Upper lobe of left lung (tissue), 6 donors: Measurements from ENCODE around the gene COL15A1. TPM values are rescaled to one million over a fixed set of nuclear protein-coding genes. Genes with fewer than 3 reads are reported as not detected.

Experiments used
- ATAC-seq, 2 donors: fragments of 200-7000 bp; cut with Tn5 transposase; one replicate each; pipeline ENCODE4 v1.9.1; 2022; ENCODE audit warnings: mild to moderate bottlenecking in 2 of 2, moderate library complexity in 2 of 2; ENCODE audit not compliant: low FRiP score in 2 of 2
- DNase-seq, 2 donors: peaks; one replicate each; pipeline ENCODE4 v3.0.0-alpha.2; 2019 to 2020
- H3K27ac ChIP-seq, 4 donors: fragments of 200-600 bp; sonication (generic); one replicate each; pipeline ENCODE4 v1.5.1; 2016 to 2019
- H3K27me3 ChIP-seq, 4 donors: fragments of 200-600 bp; sonication (generic); one replicate each; pipeline ENCODE4 v1.5.1; 2017 to 2019
- H3K36me3 ChIP-seq, 4 donors: fragments of 200-600 bp; sonication (generic); one replicate each; pipeline ENCODE4 v1.5.1; 2016 to 2019
- H3K4me1 ChIP-seq, 4 donors: fragments of 200-600 bp; sonication (generic); one replicate each; pipeline ENCODE4 v1.5.1; 2018 to 2019
- H3K4me3 ChIP-seq, 4 donors: fragments of 200-600 bp; sonication (generic); one replicate each; pipeline ENCODE4 v1.5.1; 2017 to 2019; ENCODE audit warnings: mild to moderate bottlenecking in 2 of 4, moderate library complexity in 1 of 4
- H3K9me3 ChIP-seq, 4 donors: fragments of 200-600 bp; sonication (generic); one replicate each; pipeline ENCODE4 v1.5.1; 2018 to 2019
- CTCF ChIP-seq, 6 experiments: fragments of 450-650 bp in 4 of 6; fragments of 200-600 bp in 2 of 6; sonication (generic) in 2 of 6; IDR thresholded peaks; one replicate each; pipeline ENCODE4 v1.5.1; 2016 to 2019; ENCODE audit warnings: antibody characterized with exemption in 6 of 6
- EP300 ChIP-seq, 4 donors: sonication (generic); formaldehyde crosslinking; IDR thresholded peaks; one replicate each; pipeline ENCODE4 v1.5.1; 2017; ENCODE audit warnings: antibody characterized with exemption in 4 of 4, control low read depth in 2 of 4
- POLR2A ChIP-seq, 4 donors: fragments of 450-650 bp; IDR thresholded peaks; one replicate each; pipeline ENCODE4 v1.5.1; 2016 to 2017; ENCODE audit warnings: antibody characterized with exemption in 4 of 4, mild to moderate bottlenecking in 2 of 4
- POLR2AphosphoS5 ChIP-seq, 2 donors: sonication (generic); formaldehyde crosslinking; IDR thresholded peaks; one replicate each; pipeline ENCODE4 v1.5.1; 2017; ENCODE audit warnings: antibody characterized with exemption in 2 of 2
- WGBS, 2 donors: methylation state at CpG; one replicate each; pipeline ENCODE4 v1.1.5; 2017 to 2018; 5-methylcytosine and 5-hydroxymethylcytosine counted together
- total RNA-seq, 6 donors: library from RNA; depleted of rRNA in 4 of 6; stranded (reverse); fragments of >200 nt in 4 of 6; gene quantifications; one replicate each; pipeline versions ENCODE4 v1.1.0 to v1.2.1, GENCODE V29; 2016 to 2021
- donor health status: DM: no; HTN: no; CAD: no; lungs with moderate emphysema.
- donor health status: DM: no; HTN: yes; CAD: no; lungs with severe emphysema.

Gene COL15A1
- total RNA-seq, 6 donors from 2014 or later = 1.0 to 17.9 (median 2.7) TPM

GRCh38 chr9:99049641-99050040, 105.9 kb downstream of the COL15A1 start:
- Histone ChIP-seq H3K27ac (no peak overlapping the region), H3K36me3 (no peaks in the 10 kb centered on the region), H3K4me1 (peaks cover 0 to 4% (median 0%) of the 10 kb centered on the region in 4 donors), H3K9me3 (no peaks in the 10 kb centered on the region), H3K4me3 (no peak overlapping the region), H3K27me3 (no peaks in the 10 kb centered on the region)
- ATAC-seq (no peak), DNase-seq (no peak)
- 75 to 89% methylated on average over 4 of the region's 4 CpGs for WGBS, 2 donors
- TF ChIP-seq POLR2A (IDR thresholded peaks at IDR 0.05) (no peak), CTCF (IDR thresholded peaks at IDR 0.05) (no peak), EP300 (IDR thresholded peaks at IDR 0.05) (no peak), POLR2AphosphoS5 (IDR thresholded peaks at IDR 0.05) (no peak)

- peaks cover 0 to 4% (median 0%) of the 10 kb centered on the region in 4 donors for H3K4me1 ChIP-seq
- no peak overlapping the region for H3K4me3 ChIP-seq
- no peak for TF ChIP-seq CTCF (IDR thresholded peaks at IDR 0.05)
- no peak for TF ChIP-seq POLR2A (IDR thresholded peaks at IDR 0.05)
- no peak for TF ChIP-seq POLR2AphosphoS5 (IDR thresholded peaks at IDR 0.05)
- TF ChIP-seq EP300 (IDR thresholded peaks at IDR 0.05) = no peak
- 71 to 75% methylated on average over 4 to 10 of the region's 10 CpGs for WGBS, 2 donors
- no peak for DNase-seq
- ATAC-seq = peak in 1 of 2 donors; percentile 42
- H3K36me3 ChIP-seq = no peaks in the 10 kb centered on the region
- H3K9me3 ChIP-seq = no peaks in the 10 kb centered on the region
- no peaks in the 10 kb centered on the region for H3K27me3 ChIP-seq
- H3K27ac ChIP-seq = no peak overlapping the region
Measured at GRCh38 chr9:99050292-99050911, 106.7 kb downstream of the COL15A1 start.

- ATAC-seq = peak in 1 of 2 donors; percentile 18
- no peaks in the 10 kb centered on the region for H3K36me3 ChIP-seq
Measured at GRCh38 chr9:99050924-99051323, 107.2 kb downstream of the COL15A1 start.

GRCh38 chr9:99051406-99051805, 107.7 kb downstream of the COL15A1 start:
- H3K27ac ChIP-seq = no peak overlapping the region
- no peaks in the 10 kb centered on the region for H3K36me3 ChIP-seq

More at GRCh38 chr9:99050924-99051323, 107.2 kb downstream of the COL15A1 start:
- 75 to 80% methylated on average over 3 to 4 of the region's 4 CpGs for WGBS, 2 donors
- TF ChIP-seq POLR2AphosphoS5 (IDR thresholded peaks at IDR 0.05) (no peak), EP300 (IDR thresholded peaks at IDR 0.05) (no peak)
- Histone ChIP-seq H3K27ac (no peak overlapping the region), H3K4me3 (no peak overlapping the region), H3K4me1 (peaks cover 0 to 4% (median 0%) of the 10 kb centered on the region in 4 donors), H3K9me3 (no peaks in the 10 kb centered on the region), H3K27me3 (no peaks in the 10 kb centered on the region)
- DNase-seq = no peak

GRCh38 chr9:99051851-99052250, 108.1 kb downstream of the COL15A1 start:
- Histone ChIP-seq H3K9me3 (no peaks in the 10 kb centered on the region), H3K27ac (no peak overlapping the region), H3K4me1 (peaks cover 0 to 4% (median 0%) of the 10 kb centered on the region in 4 donors), H3K27me3 (no peaks in the 10 kb centered on the region), H3K4me3 (no peak overlapping the region), H3K36me3 (no peaks in the 10 kb centered on the region)
- WGBS, 2 donors = 71 to 94% methylated on average over 4 of the region's 4 CpGs
- TF ChIP-seq CTCF (IDR thresholded peaks at IDR 0.05) (no peak), EP300 (IDR thresholded peaks at IDR 0.05) (no peak), POLR2AphosphoS5 (IDR thresholded peaks at IDR 0.05) (no peak), POLR2A (IDR thresholded peaks at IDR 0.05) (no peak)
- DNase-seq = no peak
- no peak for ATAC-seq

More at GRCh38 chr9:99051406-99051805, 107.7 kb downstream of the COL15A1 start:
- H3K4me1 ChIP-seq = peaks cover 0 to 4% (median 0%) of the 10 kb centered on the region in 4 donors
- no peak overlapping the region for H3K4me3 ChIP-seq
- no peaks in the 10 kb centered on the region for H3K9me3 ChIP-seq
- WGBS, 2 donors = 61 to 74% methylated on average over 3 of the region's 3 CpGs
- no peaks in the 10 kb centered on the region for H3K27me3 ChIP-seq
- ATAC-seq (no peak), DNase-seq (no peak)
- TF ChIP-seq POLR2A (IDR thresholded peaks at IDR 0.05) (no peak), EP300 (IDR thresholded peaks at IDR 0.05) (no peak), POLR2AphosphoS5 (IDR thresholded peaks at IDR 0.05) (no peak), CTCF (IDR thresholded peaks at IDR 0.05) (no peak)
